Left cardiac atrium (tissue), 4 donors: ENCODE data around the gene CACNA1A. TPM values are rescaled to one million over a fixed set of nuclear protein-coding genes. Genes with fewer than 3 reads are reported as not detected.
"Not testable (repeated sequence)": the region's sequence is repeated elsewhere in the genome, so short reads cannot be mapped to it uniquely, and the experiment has no call there.

Source experiments
- ATAC-seq, 2 donors: fragments of 200-7000 bp; cut with Tn5 transposase; one replicate each; pipeline ENCODE4 v1.9.1; 2020; ENCODE audit warnings: mild to moderate bottlenecking in 2 of 2, moderate library complexity in 2 of 2
- DNase-seq: peaks from one replicate; pipeline ENCODE4 v3.0.0-alpha.2; 2020
- intact Hi-C, 2 donors: fragments of 100-400 bp; cut with DNase I; formaldehyde crosslinking; loops; one replicate each; pipeline versions ENCODE4 v1.14.1 to v1.15.1; 2022 to 2023
- total RNA-seq, 2 donors: library from RNA; stranded (reverse); fragmentation: NEBNext Ultra II Directional; extraction: Animal tissue kit (Norgen Biotek cat#: 25700); gene quantifications; one replicate each; pipeline ENCODE4 v1.2.1, GENCODE V29; 2021
- donor health status: DM: no; HTN: yes; CAD: no.
- donor health status: DM: no; HTN: yes; CAD: no; lungs with severe emphysema.
- donor health status: DM: yes; HTN: yes; CAD: no.
- donor health status: Dilated cardiomyopathy.

CACNA1A gene
- total RNA-seq, 2 donors from 2014 or later: 0.39 to 0.41 TPM

GRCh38 chr19:13260883-13261653, 245.2 kb downstream of the CACNA1A start:
- DNase-seq (no peak), ATAC-seq (peak in 1 of 2 donors; percentile 56)
- intact Hi-C loops: loop anchor here (5.0 to 10.0 kb wide), 4 partner anchors 69 to 284 kb away; partner anchors contain the start of genes IER2 (in 1 of the 2) and STX10 (in 1 of the 2)

DNA sequence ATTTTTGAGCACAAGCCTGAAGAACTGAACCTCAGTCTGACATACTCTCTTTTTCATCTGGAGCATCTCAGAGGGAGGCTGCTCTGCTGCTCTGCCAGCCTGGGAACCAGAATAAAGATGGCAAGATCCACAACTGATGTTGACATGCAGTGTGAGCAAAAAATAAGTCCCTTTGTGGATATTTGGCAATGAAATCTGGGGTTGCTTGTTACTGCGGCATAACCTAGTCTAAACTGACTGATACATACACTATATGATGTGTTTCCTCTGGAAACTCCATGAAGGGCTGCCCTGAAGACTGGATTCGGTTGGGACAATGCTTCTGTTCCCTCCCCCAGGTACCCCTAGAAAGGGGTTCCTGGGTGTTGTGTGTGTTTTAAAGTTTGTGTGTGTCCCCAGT, 249.4 kb downstream of the CACNA1A start:
- ATAC-seq: no peak
- no peak for DNase-seq
- intact Hi-C loops: no loop called here

GRCh38 chr19:13256398-13256797, 249.9 kb downstream of the CACNA1A start:
- intact Hi-C loops, DNase-seq, ATAC-seq: not testable (repeated sequence)

- intact Hi-C loops: no loop called here
Observed at GRCh38 chr19:13255719-13256059, 250.6 kb downstream of the CACNA1A start.

DNA sequence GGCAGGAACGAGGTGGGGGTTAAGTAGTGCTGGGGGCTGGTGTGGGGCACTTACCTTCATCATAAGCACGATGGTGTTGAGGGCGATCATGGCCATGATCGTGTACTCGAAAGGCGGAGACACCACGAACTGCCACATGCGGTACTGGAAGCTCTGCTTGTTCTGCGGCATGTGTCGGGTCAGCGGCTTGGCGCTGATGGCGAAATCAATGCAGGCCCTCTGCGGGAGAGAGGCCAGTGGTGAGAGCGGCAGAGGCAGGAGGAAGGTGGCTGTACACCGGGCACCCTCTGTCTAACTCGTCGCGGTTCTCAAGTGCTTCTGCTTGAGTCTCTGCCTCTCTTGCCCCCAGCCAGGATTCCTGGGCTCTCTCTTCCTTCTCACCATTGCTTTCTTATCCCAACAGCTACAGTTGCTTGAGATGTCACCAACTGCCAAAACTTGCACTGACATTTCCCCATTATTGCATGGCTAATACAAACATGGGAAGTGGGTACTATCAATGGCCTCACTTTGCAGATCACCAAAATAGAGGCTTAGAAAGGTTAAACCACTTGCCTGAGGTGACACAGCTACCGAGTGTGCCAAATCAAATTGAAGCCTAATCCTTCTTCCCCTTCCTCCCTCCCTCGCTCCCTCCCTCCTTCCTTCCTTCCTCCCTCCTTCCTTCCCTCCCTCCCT, 251.1 kb downstream of the CACNA1A start:
- ATAC-seq (no peak), DNase-seq (no peak)
- intact Hi-C loops: no loop called here

More at GRCh38 chr19:13255719-13256059, 250.6 kb downstream of the CACNA1A start:
- no peak for DNase-seq
- ATAC-seq: no peak

DNA sequence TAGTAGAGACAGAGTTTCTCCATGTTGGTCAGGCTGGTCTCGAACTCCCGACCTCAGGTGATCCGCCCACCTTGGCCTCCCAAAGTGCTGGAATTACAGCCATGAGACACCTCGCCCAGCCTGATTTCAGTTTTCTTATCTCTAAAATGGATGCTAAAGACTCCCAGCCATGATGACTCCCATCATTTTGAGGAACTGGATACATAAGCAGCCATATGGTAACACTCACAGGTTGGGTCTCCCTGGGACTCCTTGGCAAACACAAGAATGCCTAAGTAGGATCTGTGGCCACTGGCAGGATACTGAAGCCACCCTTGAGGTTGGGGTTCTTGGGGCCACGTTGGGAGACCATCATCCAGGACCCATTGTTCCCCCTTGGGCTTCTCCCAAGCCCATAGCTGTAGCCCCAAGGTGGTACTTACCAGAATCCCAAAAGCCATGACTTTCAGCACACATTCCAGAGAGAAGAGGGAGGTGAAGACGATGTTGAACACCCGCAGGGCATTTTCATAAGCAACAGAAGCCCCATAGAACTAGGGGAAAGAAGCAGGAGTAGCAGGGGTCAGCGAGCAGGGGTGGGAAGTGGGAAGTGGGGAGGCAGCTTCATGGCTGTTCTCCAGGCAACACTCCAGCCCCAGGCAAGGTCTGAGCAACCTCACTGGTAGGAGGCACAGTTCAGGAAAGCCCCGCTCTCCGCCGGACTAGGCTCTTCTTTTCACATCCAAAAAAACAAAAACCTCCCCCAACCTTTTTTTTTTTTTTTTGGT, 253.5 kb downstream of the CACNA1A start:
- ATAC-seq (no peak), DNase-seq (no peak)
- intact Hi-C loops: no loop called here

DNA sequence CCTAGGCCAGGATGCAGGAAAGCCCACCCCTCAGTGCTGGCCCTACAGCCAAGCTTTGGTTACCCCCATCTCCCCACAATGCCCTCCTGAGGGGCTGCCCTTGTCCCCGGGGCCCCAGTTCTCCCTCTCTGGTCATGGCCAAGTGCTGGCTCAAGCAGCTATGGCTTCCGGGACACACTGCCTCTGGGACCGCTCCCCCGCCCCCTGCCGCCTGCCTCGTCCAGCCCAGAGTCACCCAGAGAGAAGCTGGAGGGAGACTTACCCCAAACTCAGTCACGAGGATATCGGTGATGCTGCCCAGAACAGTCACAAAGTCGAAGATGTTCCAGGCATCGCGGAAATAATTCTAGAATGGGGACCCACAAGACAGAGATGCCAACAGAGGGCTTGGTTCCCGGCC, 261.4 kb downstream of the CACNA1A start:
- no peak for ATAC-seq
- intact Hi-C loops: no loop called here
- no peak for DNase-seq

DNA sequence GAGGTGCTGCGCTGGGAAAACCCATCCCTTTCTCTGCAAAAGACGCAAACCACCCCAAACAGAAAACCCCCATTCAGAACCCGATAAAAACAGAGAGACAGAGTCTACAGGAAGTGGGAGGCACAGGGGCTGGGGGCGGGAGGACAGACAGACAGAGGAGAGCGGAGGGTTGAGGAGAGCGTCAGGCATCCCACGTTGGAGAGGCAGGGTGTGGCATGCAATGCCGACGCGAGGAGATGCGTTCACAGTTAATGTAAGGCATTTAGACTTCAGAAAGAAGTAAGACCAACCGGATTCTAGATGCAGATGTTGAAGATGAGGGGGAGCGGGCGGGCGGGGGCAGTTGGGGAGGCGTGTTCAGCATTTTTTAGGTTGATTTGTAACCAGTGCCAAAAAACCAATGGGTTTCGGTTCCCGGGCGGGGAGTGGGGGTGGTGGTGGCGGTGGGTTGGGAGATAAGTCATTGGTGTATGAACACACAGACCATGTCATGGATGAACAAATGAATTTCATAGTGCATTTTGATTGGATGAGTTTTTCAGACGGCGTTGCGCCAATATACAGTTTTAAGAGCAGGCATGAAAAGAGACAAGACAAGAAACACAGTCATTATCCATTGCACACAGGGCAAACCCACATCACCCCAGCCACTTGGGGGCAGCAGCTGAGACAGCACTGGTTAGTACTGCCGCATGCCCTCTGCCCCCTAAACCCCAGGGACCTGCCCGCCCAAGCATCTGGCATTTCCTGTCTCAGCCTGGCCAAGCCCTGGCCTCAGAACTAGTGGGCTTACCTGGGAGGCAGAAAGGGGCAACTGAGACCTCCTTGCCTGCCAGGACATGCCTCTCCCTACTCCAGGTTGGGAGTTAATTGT, 264.8 kb downstream of the CACNA1A start:
- no peak for DNase-seq
- no peak for ATAC-seq
- intact Hi-C loops: no loop called here

DNA sequence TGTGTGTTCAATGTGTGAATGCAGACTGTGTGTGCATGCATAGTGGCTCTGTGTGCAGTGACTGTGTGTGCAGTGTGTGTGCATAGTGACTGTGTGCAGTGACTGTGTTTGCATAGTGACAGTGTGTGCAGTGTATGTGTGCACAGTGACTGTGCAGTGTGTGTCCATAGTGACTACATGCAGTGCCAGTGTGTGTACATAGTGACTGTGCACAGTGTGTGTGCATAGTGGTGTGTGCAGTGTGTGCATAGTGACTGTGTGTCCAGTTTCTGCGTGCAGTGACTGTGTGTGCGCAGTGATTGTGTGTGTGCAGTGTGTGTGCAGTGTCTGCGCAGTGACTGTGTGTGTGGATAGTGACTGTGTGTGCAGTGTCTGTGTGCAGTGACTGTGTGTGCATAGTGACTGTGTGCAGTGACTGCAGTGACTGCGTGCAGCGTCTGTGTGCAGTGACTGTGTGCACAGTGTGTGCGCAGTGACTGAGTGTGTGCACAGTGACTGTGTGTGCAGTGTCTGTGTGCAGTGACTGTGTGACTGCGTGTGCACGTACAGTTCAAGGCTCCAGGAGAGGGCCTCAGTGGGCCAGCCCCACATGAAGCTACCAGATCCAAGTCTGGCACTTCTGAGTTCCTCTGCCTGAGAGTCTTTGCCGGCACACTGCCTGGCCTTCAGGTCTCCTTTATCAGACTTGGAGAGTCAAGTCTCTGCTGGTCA, 265.8 kb downstream of the CACNA1A start:
- ATAC-seq (no peak), DNase-seq (no peak)
- intact Hi-C loops: no loop called here

GRCh38 chr19:13238891-13239534, 267.3 kb downstream of the CACNA1A start:
- no peak for ATAC-seq
- no peak for DNase-seq
- intact Hi-C loops: no loop called here

GRCh38 chr19:13234518-13234917, 271.8 kb downstream of the CACNA1A start:
- peak in 1 of 2 donors; percentile 18 for ATAC-seq
- DNase-seq: peak; percentile 37
- intact Hi-C loops: no loop called here

DNA sequence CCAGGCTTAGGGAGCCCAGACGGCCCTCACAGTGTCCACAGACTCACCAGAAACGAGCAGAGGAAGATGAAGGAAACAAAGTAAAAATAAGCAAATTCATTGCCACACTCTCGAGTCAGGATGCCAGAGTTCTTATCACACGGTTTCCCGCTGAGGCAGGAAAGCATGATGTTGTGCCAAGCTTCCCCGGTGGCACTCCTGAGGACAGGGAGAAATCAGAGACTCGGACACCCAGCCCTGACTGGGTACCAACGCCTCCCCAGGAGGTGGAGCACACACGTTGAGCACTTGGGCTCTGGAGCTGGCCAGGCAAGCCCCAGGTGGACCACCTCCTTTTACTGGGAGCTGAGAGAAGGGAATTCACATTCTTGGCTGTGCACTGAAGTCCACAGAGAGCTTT, 274.6 kb downstream of the CACNA1A start:
- no peak for DNase-seq
- no peak for ATAC-seq
- intact Hi-C loops: no loop called here

GRCh38 chr19:13229246-13229645, 277.0 kb downstream of the CACNA1A start:
- DNase-seq (no peak), ATAC-seq (no peak)
- intact Hi-C loops: no loop called here

DNA sequence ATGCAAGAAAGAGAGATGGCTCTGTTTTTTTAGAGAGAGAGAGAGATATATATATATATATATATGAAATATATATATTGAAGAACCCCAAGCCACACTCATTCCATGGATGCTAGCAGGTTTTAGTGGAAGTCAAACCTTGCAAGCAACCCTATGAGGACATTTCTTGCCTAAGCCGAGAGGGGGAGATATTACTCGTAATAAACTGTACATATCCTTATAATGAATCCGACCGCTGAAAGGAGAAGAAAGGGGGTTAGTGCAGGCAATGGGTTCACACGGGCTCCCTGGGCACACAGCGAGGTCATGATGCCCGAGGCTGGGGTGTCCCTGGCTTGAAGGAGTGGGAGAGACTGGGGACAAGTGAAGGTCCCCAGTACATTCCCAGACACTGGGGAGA, 277.7 kb downstream of the CACNA1A start:
- intact Hi-C loops: no loop called here
- no peak for ATAC-seq
- DNase-seq: no peak

DNA sequence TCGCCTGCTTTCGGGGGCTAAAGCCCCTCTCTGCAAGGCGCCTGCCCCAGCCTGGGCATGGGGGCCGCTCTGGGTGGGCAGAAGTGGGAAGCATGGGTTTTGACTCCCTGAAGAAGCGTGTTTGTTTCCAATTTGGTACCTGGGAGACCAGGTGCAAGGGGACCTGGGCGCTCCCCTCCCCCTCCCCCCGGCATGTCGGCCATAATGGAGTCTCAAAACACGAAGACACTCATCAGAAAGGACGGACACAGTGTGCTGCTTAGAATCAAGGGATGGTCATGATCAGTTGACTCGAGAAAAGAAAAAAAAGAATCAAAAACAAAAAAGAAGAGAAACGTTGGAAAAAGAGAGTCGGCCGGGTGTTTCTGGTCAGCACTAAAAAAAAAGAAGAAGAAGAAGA, 279.3 kb downstream of the CACNA1A start:
- intact Hi-C loops: no loop called here
- ATAC-seq (no peak), DNase-seq (no peak)

GRCh38 chr19:13225973-13226865, 280.1 kb downstream of the CACNA1A start:
- ATAC-seq: no peak
- DNase-seq: no peak
- intact Hi-C loops: no loop called here

GRCh38 chr19:13225085-13225484, 281.2 kb downstream of the CACNA1A start:
- no peak for DNase-seq
- intact Hi-C loops: no loop called here
- no peak for ATAC-seq
